CD4-positive, alpha-beta T cell (primary cell): Measurements from ENCODE around the gene PRKCA. TPM values are rescaled to one million over a fixed set of nuclear protein-coding genes. Genes with fewer than 3 reads are reported as not detected.

Experiments
- ATAC-seq: fragments of 200-7000 bp; cut with Tn5 transposase; one replicate; pipeline ENCODE4 v1.10.0; 2022; ENCODE audit warnings: mild to moderate bottlenecking; ENCODE audit not compliant: poor library complexity
- CTCF ChIA-PET: fragments of 350-600 bp; sonication (Branson Sonifier 250); formaldehyde crosslinking; loops from one replicate; lab custom pipeline; 2021; ENCODE audit warnings: antibody characterized with exemption, inconsistent platforms; lab: Charles Lee
- POLR2A ChIA-PET: fragments of 350-600 bp; sonication (Branson Sonifier 250); formaldehyde crosslinking; loops from one replicate; lab custom pipeline; 2021; ENCODE audit warnings: antibody characterized with exemption, inconsistent platforms; lab: Charles Lee
- DNase-seq, 14 experiments: peaks; one replicate each; pipeline ENCODE4 v3.0.0-alpha.2; 2013 to 2020; ENCODE audit warnings: mixed read lengths in 2 of 14
- H3K27ac ChIP-seq, 2 donors: one replicate each; pipeline versions ENCODE4 v1.5.1 to v1.7.0; 2013; ENCODE audit warnings: low read length in 2 of 2, low read depth in 1 of 2, mild to moderate bottlenecking in 1 of 2
- H3K27me3 ChIP-seq, 2 experiments: 1 replicate in 1 of 2; 2 replicates in 1 of 2; pipeline versions ENCODE4 v1.6.1 to v1.7.0; 2013; ENCODE audit warnings: low read length in 2 of 2, control low read depth in 1 of 2, mild to moderate bottlenecking in 1 of 2, moderate library complexity in 1 of 2; ENCODE audit not compliant: insufficient read depth in 2 of 2, control insufficient read depth in 1 of 2
- H3K36me3 ChIP-seq: one replicate; pipeline ENCODE4 v1.6.1; 2013; ENCODE audit warnings: low read length, control low read depth; ENCODE audit not compliant: insufficient read depth
- H3K4me1 ChIP-seq: one replicate; pipeline ENCODE4 v1.6.1; 2013; ENCODE audit warnings: low read length, control low read depth; ENCODE audit not compliant: insufficient read depth
- H3K4me3 ChIP-seq: one replicate; pipeline ENCODE4 v1.5.1; 2013; ENCODE audit warnings: mild to moderate bottlenecking, low read length, moderate library complexity
- H3K9me3 ChIP-seq, 2 experiments: 1 replicate in 1 of 2; 2 replicates in 1 of 2; pipeline versions ENCODE4 v1.6.1 to v1.7.0; 2013; ENCODE audit warnings: low read length in 2 of 2, mild to moderate bottlenecking in 2 of 2, control low read depth in 1 of 2, moderate library complexity in 1 of 2; ENCODE audit not compliant: control insufficient read depth in 1 of 2, insufficient read depth in 1 of 2
- H3K27ac Mint-ChIP-seq: one replicate; pipeline ENCODE4 v1.8.0; 2020; ENCODE audit warnings: mixed read lengths
- H3K27me3 Mint-ChIP-seq: one replicate; pipeline ENCODE4 v1.8.0; 2021; ENCODE audit warnings: mixed read lengths
- H3K36me3 Mint-ChIP-seq: one replicate; pipeline ENCODE4 v1.8.0; 2021; ENCODE audit warnings: low read depth, mixed read lengths
- H3K4me1 Mint-ChIP-seq: one replicate; pipeline ENCODE4 v1.8.0; 2021; ENCODE audit warnings: low read depth, mixed read lengths
- H3K4me3 Mint-ChIP-seq: one replicate; pipeline ENCODE4 v1.8.0; 2020; ENCODE audit warnings: mild to moderate bottlenecking, mixed read lengths
- H3K9me3 Mint-ChIP-seq: one replicate; pipeline ENCODE4 v1.8.0; 2020; ENCODE audit warnings: mixed read lengths
- CTCF ChIP-seq: fragments of 200-600 bp; IDR thresholded peaks from one replicate; pipeline ENCODE4 v1.8.0; 2022; ENCODE audit warnings: antibody characterized with exemption, mild to moderate bottlenecking
- intact Hi-C, 2 experiments: fragments of 100-400 bp; cut with DNase I in 1 of 2; cut with micrococcal nuclease in 1 of 2; formaldehyde crosslinking; loops; one replicate each; pipeline versions ENCODE4 v1.15.1 to v1.9.0; 2023 to 2025; cut with DNase I, micrococcal nuclease
- total RNA-seq, 174 experiments: library from RNA in 2 of 174; stranded (reverse) in 2 of 174; gene quantifications; one replicate each; pipeline ENCODE4 v1.2.3 and lab custom pipeline; 2021 to 2026

PRKCA gene
- total RNA-seq, 2 experiments from 2014 or later, result 84.8 to 88.6 TPM

- Mint-ChIP-seq H3K4me1 (no peaks in the 10 kb centered on the region), H3K9me3 (no peaks in the 10 kb centered on the region), H3K27ac (no peak overlapping the region), H3K4me3 (no peak overlapping the region), H3K36me3 (peaks cover 91% of the 10 kb centered on the region), H3K27me3 (no peaks in the 10 kb centered on the region)
- TF ChIP-seq CTCF, result no peak
- H3K36me3 ChIP-seq, result peaks cover 50% of the 10 kb centered on the region
- ChIA-PET CTCF (no interaction called here), POLR2A (no interaction called here)
- no peaks in the 10 kb centered on the region for H3K27me3 ChIP-seq
- H3K4me3 ChIP-seq, result no peak overlapping the region
- DNase-seq, result no peak
- no peaks in the 10 kb centered on the region for H3K4me1 ChIP-seq
- ATAC-seq, result no peak
- no peak overlapping the region for H3K27ac ChIP-seq
- no peaks in the 10 kb centered on the region for H3K9me3 ChIP-seq
- intact Hi-C loops, result loop anchor here in 1 of 2 experiments (10.0 kb wide), 1 partner anchor 65 kb away; no protein-coding TSS in a partner anchor
These were observed 447.7 kb downstream of the PRKCA start for GRCh38 chr17:66750116-66750515.

GRCh38 chr17:66750781-66751543 is 448.5 kb downstream of the PRKCA start:
- TF ChIP-seq CTCF, result no peak
- Mint-ChIP-seq H3K36me3 (peaks cover 92% of the 10 kb centered on the region), H3K27me3 (no peaks in the 10 kb centered on the region), H3K9me3 (no peaks in the 10 kb centered on the region), H3K4me3 (no peak overlapping the region), H3K27ac (no peak overlapping the region), H3K4me1 (no peaks in the 10 kb centered on the region)
- intact Hi-C loops, result loop anchor here in 1 of 2 experiments (10.0 kb wide), 1 partner anchor 64 kb away; no protein-coding TSS in a partner anchor
- Histone ChIP-seq H3K4me1 (no peaks in the 10 kb centered on the region), H3K4me3 (no peak overlapping the region), H3K27me3 (no peaks in the 10 kb centered on the region), H3K36me3 (peaks cover 58% of the 10 kb centered on the region), H3K27ac (no peak overlapping the region), H3K9me3 (no peaks in the 10 kb centered on the region)
- no peak for DNase-seq
- ChIA-PET POLR2A (no interaction called here), CTCF (no interaction called here)
- ATAC-seq, result no peak

GRCh38 chr17:66751771-66752170 is 449.4 kb downstream of the PRKCA start:
- CTCF ChIA-PET, result no interaction called here
- intact Hi-C loops, result loop anchor here in 1 of 2 experiments (10.0 kb wide), 1 partner anchor 63 kb away; no protein-coding TSS in a partner anchor
- Mint-ChIP-seq H3K4me1 (no peaks in the 10 kb centered on the region), H3K36me3 (peaks cover 91% of the 10 kb centered on the region), H3K9me3 (no peaks in the 10 kb centered on the region), H3K27me3 (no peaks in the 10 kb centered on the region), H3K4me3 (no peak overlapping the region), H3K27ac (no peak overlapping the region)
- POLR2A ChIA-PET, result no interaction called here
- no peak overlapping the region for H3K4me3 ChIP-seq
- H3K9me3 ChIP-seq, result no peaks in the 10 kb centered on the region
- H3K36me3 ChIP-seq, result peaks cover 61% of the 10 kb centered on the region
- TF ChIP-seq CTCF, result no peak
- no peaks in the 10 kb centered on the region for H3K27me3 ChIP-seq
- ATAC-seq, result no peak
- H3K4me1 ChIP-seq, result no peaks in the 10 kb centered on the region
- H3K27ac ChIP-seq, result no peak overlapping the region
- DNase-seq, result no peak
